Activated naive CD8-positive, alpha-beta T cell treated with anti-CD3 and anti-CD28 coated beads, Interleukin-2, amount 10 ng/mL, durations not matched to agents 7 days and 5 days (primary cell): Measurements from ENCODE around the gene CNOT4. TPM values are rescaled to one million over a fixed set of nuclear protein-coding genes. Genes with fewer than 3 reads are reported as not detected.
"Not testable (repeated sequence)": the region's sequence is repeated elsewhere in the genome, so short reads cannot be mapped to it uniquely, and the experiment has no call there.

Experiments
- ATAC-seq: fragments of 150-1000 bp; cut with Tn5 transposase; one replicate; pipeline ENCODE4 v1.10.0; 2021; ENCODE audit warnings: low read depth, moderate library complexity
- POLR2A ChIA-PET: fragments of 350-600 bp; sonication (Branson Sonifier 250); formaldehyde crosslinking; loops from one replicate; lab custom pipeline; 2021; ENCODE audit warnings: antibody characterized with exemption; lab: Charles Lee
- DNase-seq: peaks from one replicate; pipeline ENCODE4 v3.0.0; 2021
- H3K27ac Mint-ChIP-seq: one replicate; pipeline ENCODE4 v1.8.0; 2022; ENCODE audit warnings: mild to moderate bottlenecking, mixed read lengths
- H3K27me3 Mint-ChIP-seq: one replicate; pipeline ENCODE4 v1.8.0; 2022; ENCODE audit warnings: mild to moderate bottlenecking, moderate library complexity, mixed read lengths
- H3K36me3 Mint-ChIP-seq: one replicate; pipeline ENCODE4 v1.8.0; 2021; ENCODE audit warnings: mild to moderate bottlenecking, mixed read lengths
- H3K4me1 Mint-ChIP-seq: one replicate; pipeline ENCODE4 v1.8.0; 2021; ENCODE audit warnings: mixed read lengths
- H3K4me3 Mint-ChIP-seq: one replicate; pipeline ENCODE4 v1.8.0; 2022; ENCODE audit warnings: mild to moderate bottlenecking, moderate library complexity, mixed read lengths
- H3K9me3 Mint-ChIP-seq: one replicate; pipeline ENCODE4 v1.8.0; 2021; ENCODE audit warnings: mixed read lengths
- total RNA-seq, 2 experiments: library from RNA; stranded (reverse); gene quantifications; one replicate each; pipeline ENCODE4 v1.2.3, GENCODE V29; 2021

Gene CNOT4
- total RNA-seq, 2 experiments from 2014 or later = 24.4 to 25.8 TPM

DNA sequence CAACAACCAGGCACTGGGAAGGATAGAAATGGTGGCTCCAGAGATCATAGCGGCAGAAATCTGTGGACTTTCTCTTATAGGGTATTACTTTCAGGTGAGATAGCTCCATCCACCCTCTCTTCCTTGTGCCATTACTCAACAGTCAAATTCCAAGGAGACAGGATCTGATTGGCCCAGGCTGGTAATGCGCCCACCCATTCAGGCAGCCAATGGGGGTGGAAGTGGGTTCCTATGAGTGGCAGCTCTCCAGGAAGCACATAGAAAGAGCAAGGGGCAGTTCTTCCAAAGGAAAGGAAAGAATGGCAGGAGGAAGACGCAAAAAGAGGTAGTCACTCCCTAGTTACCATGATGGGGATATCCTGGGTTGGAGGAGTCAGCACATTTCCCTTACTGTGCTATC lies 181.8 kb downstream of the CNOT4 start:
- ATAC-seq = no peak
- no peaks in the 10 kb centered on the region for H3K36me3 Mint-ChIP-seq
- no peak overlapping the region for H3K27ac Mint-ChIP-seq
- POLR2A ChIA-PET = no interaction called here
- H3K9me3 Mint-ChIP-seq = peaks cover 14% of the 10 kb centered on the region
- no peak overlapping the region for H3K4me3 Mint-ChIP-seq
- DNase-seq = no peak
- H3K27me3 Mint-ChIP-seq = no peaks in the 10 kb centered on the region
- no peaks in the 10 kb centered on the region for H3K4me1 Mint-ChIP-seq

DNA sequence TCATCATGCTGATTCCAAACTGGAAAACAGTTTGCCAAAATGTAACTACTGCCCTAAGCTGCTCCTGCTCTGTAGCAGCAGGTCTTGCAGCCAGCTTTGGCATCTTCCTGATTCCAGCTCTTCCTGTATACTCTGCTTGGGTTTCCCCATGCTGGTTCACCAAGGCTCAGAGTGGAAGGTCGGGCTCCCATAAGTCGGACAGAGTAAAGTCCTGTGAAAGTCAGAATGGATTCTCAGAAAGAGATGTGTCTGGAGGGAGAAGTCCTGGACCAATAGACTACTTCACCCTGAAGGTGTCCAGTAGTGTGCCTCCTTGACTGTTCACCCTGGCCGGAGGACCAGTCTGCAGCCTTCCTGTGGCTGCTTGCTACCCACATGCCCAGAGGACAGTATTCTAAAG lies 182.4 kb downstream of the CNOT4 start:
- no peak for ATAC-seq
- H3K27ac Mint-ChIP-seq = no peak overlapping the region
- no peak overlapping the region for H3K4me3 Mint-ChIP-seq
- POLR2A ChIA-PET = no interaction called here
- DNase-seq = no peak
- no peaks in the 10 kb centered on the region for H3K36me3 Mint-ChIP-seq
- H3K4me1 Mint-ChIP-seq = no peaks in the 10 kb centered on the region
- H3K9me3 Mint-ChIP-seq = peaks cover 14% of the 10 kb centered on the region
- no peaks in the 10 kb centered on the region for H3K27me3 Mint-ChIP-seq

DNA sequence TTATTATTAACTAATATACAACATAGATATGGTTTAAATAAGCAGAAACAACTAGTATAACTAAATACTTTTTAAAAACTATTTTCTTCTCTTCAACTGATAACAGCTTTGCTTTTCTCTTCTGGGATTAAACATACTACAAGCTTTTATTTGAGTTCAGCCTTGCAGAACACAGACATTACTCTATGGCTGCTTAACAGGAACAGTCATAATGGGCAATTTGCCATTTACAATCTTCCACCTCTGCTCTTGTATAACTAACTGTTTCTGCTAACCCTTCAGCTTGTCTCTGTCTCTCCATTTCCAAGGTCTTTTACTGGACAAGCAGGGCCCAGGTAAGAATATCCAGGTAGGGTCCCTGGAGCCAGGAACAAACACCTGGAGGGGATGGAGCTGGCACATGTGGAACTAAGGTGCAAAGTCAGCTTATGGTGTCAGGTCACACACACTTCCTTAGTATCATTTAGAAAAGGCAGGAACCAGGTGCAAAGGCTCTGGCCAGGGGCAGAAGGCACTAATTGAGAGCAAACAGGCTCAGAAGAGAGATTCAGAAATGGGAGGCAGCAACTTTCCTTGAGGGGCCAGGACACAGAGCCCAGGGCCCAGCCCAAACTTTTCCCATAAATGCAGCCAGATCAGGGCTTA lies 183.1 kb downstream of the CNOT4 start:
- ATAC-seq (no peak), DNase-seq (no peak)
- no peaks in the 10 kb centered on the region for H3K36me3 Mint-ChIP-seq
- no peaks in the 10 kb centered on the region for H3K4me1 Mint-ChIP-seq
- H3K9me3 Mint-ChIP-seq = peaks cover 13% of the 10 kb centered on the region
- H3K4me3 Mint-ChIP-seq = no peak overlapping the region
- POLR2A ChIA-PET = no interaction called here
- no peaks in the 10 kb centered on the region for H3K27me3 Mint-ChIP-seq
- no peak overlapping the region for H3K27ac Mint-ChIP-seq

DNA sequence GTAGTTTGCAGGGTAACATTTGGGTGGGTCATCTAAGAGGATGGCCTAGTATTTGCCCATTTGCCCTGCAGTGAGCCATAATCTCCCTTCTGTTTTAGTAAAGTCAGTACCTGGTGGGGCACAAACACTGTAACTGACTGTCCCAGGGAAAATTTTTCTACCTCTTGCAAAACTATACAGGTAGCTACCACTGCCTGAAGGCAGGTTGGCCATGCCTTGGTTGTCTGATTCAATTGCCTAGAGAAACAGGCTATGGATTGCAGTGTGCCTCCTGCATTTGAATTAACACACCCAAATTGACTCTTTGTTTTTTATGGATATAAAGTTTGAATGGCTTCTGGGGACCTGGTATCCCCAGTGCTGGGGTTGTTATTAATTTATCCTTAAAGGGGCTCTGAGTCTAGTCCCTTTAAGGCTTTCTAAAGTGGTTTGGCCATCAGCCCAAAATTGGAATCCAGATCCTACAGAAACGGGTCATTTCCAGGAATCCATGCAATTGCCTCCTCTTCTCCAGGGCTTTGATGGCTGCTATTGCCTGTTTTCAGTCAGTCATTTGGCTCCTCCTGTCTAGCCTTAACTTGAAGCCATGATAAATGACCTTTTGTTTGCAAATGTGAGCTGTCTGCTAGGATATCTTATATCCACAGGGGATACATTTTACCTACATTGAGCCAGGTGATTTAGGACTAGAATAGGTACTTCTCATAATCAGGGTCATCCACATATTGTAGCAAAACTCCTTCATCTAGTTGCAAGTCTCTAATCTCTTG lies 187.1 kb downstream of the CNOT4 start:
- Mint-ChIP-seq H3K27me3 (peaks cover 3% of the 10 kb centered on the region), H3K9me3 (peaks cover 9% of the 10 kb centered on the region), H3K4me1 (no peaks in the 10 kb centered on the region), H3K36me3 (no peaks in the 10 kb centered on the region), H3K27ac (no peak overlapping the region), H3K4me3 (no peak overlapping the region)
- DNase-seq (no peak), ATAC-seq (no peak)
- POLR2A ChIA-PET = no interaction called here

DNA sequence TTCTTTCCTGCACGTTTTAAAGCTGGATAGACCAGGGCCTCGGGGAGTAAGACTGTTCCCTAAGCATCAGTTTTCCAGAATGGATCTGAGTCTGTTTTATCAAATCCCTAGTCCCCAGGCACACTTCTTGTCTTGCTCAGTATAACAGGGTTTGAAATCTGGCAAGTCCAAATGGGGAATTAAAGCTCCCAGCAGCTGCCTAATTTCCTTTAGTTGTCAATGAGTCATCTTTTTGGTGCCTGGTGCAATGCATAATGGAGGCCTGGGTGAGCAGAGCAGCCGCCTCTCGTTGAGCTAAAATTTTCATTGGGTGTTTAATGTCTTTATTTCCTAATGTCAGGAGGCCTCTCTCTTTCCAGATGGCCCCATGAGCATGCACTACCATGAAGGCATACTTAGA lies 188.3 kb downstream of the CNOT4 start:
- Mint-ChIP-seq H3K27ac (no peak overlapping the region), H3K4me1 (no peaks in the 10 kb centered on the region), H3K4me3 (no peak overlapping the region), H3K9me3 (peaks cover 9% of the 10 kb centered on the region), H3K36me3 (no peaks in the 10 kb centered on the region), H3K27me3 (peaks cover 3% of the 10 kb centered on the region)
- DNase-seq = no peak
- POLR2A ChIA-PET = no interaction called here
- ATAC-seq = no peak

DNA sequence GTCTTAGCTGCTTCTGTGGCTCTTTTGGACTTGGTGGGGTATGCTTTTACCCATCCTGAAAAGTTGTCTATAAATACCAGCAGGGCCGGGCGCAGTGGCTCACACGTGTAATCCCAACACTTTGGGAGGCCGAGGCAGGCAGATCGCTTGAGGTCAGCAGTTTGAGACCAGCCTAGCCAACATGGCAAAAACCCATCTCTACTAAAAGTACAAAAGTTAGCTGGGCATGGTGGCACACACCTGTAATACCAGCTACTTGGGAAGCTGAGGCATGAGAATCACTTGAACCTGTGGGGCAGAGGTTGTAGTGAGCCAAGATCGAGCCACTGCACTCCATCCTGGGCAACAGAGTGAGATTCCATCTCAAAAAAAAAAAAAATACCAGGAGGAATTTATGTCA lies 188.9 kb downstream of the CNOT4 start:
- ATAC-seq, H3K9me3 Mint-ChIP-seq, H3K4me1 Mint-ChIP-seq, DNase-seq, POLR2A ChIA-PET, H3K36me3 Mint-ChIP-seq, H3K27ac Mint-ChIP-seq, H3K4me3 Mint-ChIP-seq, H3K27me3 Mint-ChIP-seq: not testable (repeated sequence)

DNA sequence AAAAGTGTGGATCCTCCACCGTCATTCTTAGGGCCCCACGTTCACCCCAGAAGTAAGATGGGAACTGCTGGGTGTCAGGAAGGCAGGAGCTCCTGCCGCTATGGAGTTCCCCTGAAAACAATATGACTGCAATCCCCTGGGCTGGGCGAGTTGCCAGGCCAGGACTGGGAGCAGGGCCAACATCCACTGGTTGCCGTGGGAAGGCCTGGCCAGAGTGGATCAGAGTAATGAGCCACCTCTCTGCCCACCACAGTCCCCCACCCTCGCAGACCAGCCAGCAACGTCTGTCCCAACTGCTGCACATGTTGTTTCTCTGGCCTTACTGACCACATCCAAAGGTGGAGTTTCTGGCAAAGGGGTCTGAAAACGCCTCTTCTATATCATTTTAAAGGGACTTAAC lies 189.6 kb downstream of the CNOT4 start:
- H3K4me3 Mint-ChIP-seq = no peak overlapping the region
- no peak for ATAC-seq
- no peak for DNase-seq
- H3K36me3 Mint-ChIP-seq = no peaks in the 10 kb centered on the region
- POLR2A ChIA-PET = no interaction called here
- no peaks in the 10 kb centered on the region for H3K4me1 Mint-ChIP-seq
- peaks cover 3% of the 10 kb centered on the region for H3K27me3 Mint-ChIP-seq
- no peak overlapping the region for H3K27ac Mint-ChIP-seq
- H3K9me3 Mint-ChIP-seq = peaks cover 9% of the 10 kb centered on the region

DNA sequence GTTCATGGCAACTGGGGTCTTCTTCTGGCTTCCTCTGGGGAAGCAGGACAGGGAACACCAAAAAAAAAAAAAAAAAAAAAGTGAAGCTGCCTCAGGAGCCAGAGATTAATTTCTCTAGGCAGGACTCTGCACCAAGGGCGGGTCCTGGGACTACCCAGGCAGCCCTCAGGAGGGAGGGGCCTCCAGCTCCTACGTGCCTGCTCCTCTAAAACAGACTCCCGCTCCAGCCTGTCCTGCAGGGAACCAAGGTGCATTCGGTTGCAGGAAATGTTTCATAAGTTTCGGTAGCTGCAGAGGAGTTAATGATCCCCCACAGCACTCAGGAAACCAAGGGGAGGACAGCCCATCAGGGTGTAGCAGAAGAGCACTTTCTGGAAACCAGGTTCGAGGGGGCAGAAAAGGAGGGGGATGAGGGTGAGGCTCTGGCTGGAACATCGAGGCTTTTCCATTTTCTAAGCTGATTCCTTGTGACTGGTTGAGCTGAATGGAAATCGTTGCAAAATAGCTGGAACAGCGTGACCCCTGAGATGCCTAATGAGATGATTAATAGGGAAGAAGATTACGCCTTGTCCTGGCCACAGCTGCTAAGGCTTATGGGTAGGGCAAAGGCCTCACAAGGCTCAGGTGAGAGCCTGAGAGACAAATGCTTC lies 192.1 kb downstream of the CNOT4 start:
- Mint-ChIP-seq H3K9me3 (no peaks in the 10 kb centered on the region), H3K36me3 (no peaks in the 10 kb centered on the region), H3K27me3 (peaks cover 3% of the 10 kb centered on the region), H3K27ac (no peak overlapping the region), H3K4me1 (no peaks in the 10 kb centered on the region), H3K4me3 (no peak overlapping the region)
- ATAC-seq (no peak), DNase-seq (no peak)
- POLR2A ChIA-PET = no interaction called here

DNA sequence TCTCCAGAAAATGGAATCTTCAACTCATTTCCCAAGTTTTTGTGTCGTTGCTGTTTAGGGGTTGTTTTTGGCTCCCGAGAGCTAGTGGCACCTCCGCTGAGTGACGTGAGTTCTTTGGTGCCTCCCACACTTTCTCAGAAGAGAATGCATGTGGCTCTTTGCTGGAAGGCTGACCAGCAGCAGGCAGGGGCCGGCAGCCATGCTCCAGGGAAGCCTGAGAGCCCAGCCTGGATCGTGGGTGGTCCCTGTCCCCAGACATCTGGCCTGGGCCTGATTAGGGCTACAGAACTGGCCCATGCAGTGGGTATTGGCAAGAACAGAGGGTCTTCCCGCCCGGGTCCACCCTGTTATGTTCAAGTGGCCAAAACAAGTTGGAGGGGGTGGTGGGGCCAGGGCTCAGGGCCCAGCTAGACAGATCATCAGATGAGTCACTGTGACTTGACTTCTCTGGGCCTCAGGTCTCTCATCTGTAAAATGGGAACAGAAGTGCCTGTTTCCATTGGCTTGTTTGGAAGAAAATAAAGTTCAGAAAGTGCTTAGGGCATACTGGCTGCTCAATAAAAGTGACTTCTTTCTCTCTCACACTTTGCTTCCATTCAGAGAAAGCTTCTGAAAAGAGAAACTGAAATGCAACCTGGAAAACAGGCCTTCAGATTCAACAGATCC lies 193.1 kb downstream of the CNOT4 start:
- H3K27ac Mint-ChIP-seq = no peak overlapping the region
- no peaks in the 10 kb centered on the region for H3K9me3 Mint-ChIP-seq
- no peak overlapping the region for H3K4me3 Mint-ChIP-seq
- ATAC-seq (no peak), DNase-seq (no peak)
- H3K4me1 Mint-ChIP-seq = no peaks in the 10 kb centered on the region
- H3K36me3 Mint-ChIP-seq = no peaks in the 10 kb centered on the region
- H3K27me3 Mint-ChIP-seq = peaks cover 3% of the 10 kb centered on the region
- POLR2A ChIA-PET = no interaction called here

DNA sequence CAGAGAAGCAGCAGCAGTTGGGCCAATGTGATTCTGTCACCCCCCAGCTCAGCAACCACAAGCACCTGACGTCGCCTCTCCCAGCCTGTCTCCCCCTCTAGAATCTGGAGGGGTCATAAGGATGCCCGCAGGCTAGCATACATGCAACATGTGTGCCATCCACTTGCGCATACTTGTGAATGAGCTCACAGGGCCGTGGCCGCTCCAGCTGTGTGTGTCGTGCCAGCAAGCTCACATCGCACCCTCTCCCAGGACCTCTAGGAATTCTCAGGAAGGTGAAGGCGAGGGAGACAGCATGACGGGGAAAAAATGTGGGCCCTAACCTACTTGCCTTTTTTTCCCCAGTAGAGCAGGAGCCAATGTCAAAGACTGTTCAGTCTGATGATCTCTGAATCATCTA lies 195.9 kb downstream of the CNOT4 start:
- H3K36me3 Mint-ChIP-seq = no peaks in the 10 kb centered on the region
- POLR2A ChIA-PET = no interaction called here
- H3K4me3 Mint-ChIP-seq = no peak overlapping the region
- ATAC-seq (no peak), DNase-seq (no peak)
- no peaks in the 10 kb centered on the region for H3K27me3 Mint-ChIP-seq
- H3K9me3 Mint-ChIP-seq = no peaks in the 10 kb centered on the region
- no peak overlapping the region for H3K27ac Mint-ChIP-seq
- no peaks in the 10 kb centered on the region for H3K4me1 Mint-ChIP-seq

Other genes starting within 250 kb of the CNOT4 start
- 10 to 100 TPM; 84.8 to 92.7 TPM for gene NUP205, start 47.8 kb upstream of the CNOT4 start, total RNA-seq
- 10 to 100 TPM; 23.1 to 23.3 TPM for gene STMP1, start 152.4 kb upstream of the CNOT4 start, total RNA-seq
- not detected for gene SLC13A4, start 218.1 kb upstream of the CNOT4 start, total RNA-seq
- gene FAM180A, start 238.7 kb upstream of the CNOT4 start, total RNA-seq = not detected